SHP77 (cell line): ENCODE results near the gene CLRN2.
"Not testable (repeated sequence)": the region's sequence is repeated elsewhere in the genome, so short reads cannot be mapped to it uniquely, and the experiment has no call there.

ENCODE experiments used
- DNase-seq, 2 experiments: peaks; one replicate each; lab custom pipeline; 2025; lab: John Stamatoyannopoulos, UW

Gene CLRN2

GRCh38 chr4:17504081-17504480 lies 10.9 kb upstream of the CLRN2 start:
- DNase-seq = no peak

- DNase-seq = no peak
Measured at GRCh38 chr4:17510582-17510981, 4.4 kb upstream of the CLRN2 start.

- no peak for DNase-seq
Measured at GRCh38 chr4:17511051-17511450, 3.9 kb upstream of the CLRN2 start.

- no peak for DNase-seq
Measured at GRCh38 chr4:17511509-17511949, 3.4 kb upstream of the CLRN2 start.

GRCh38 chr4:17511950-17512795 lies 2.8 kb upstream of the CLRN2 start, which contains the start of gene QDPR:
Gene QDPR, minus strand, starts transcription at chr4:17512090. Its CDS starts 36 bp downstream, at chr4:17512054.
- peak; percentile 26 to 63 for DNase-seq

- no peak for DNase-seq
Measured at GRCh38 chr4:17512973-17513665, 1.8 kb upstream of the CLRN2 start.

GRCh38 chr4:17515445-17516407 lies 761 bp downstream of the CLRN2 start:
- DNase-seq = no peak

- no peak for DNase-seq
Measured at GRCh38 chr4:17516980-17517379, 2.0 kb downstream of the CLRN2 start.

- no peak for DNase-seq
Measured at GRCh38 chr4:17517664-17518063, 2.7 kb downstream of the CLRN2 start.

GRCh38 chr4:17521595-17521994 lies 6.6 kb downstream of the CLRN2 start:
- no peak for DNase-seq

GRCh38 chr4:17523662-17524061 lies 8.7 kb downstream of the CLRN2 start:
- no peak for DNase-seq

- no peak for DNase-seq
Measured at GRCh38 chr4:17526695-17527477, 11.9 kb downstream of the CLRN2 start.

GRCh38 chr4:17528551-17529165 lies 13.7 kb downstream of the CLRN2 start:
- DNase-seq = no peak

GRCh38 chr4:17531538-17532285 lies 16.7 kb downstream of the CLRN2 start:
- DNase-seq = no peak

- DNase-seq = no peak
Measured at GRCh38 chr4:17534705-17535104, 19.7 kb downstream of the CLRN2 start.

- no peak for DNase-seq
Measured at GRCh38 chr4:17535242-17535641, 20.3 kb downstream of the CLRN2 start.

GRCh38 chr4:17535906-17536305 lies 20.9 kb downstream of the CLRN2 start:
- no peak for DNase-seq

GRCh38 chr4:17537060-17537459 lies 22.1 kb downstream of the CLRN2 start:
- DNase-seq = not testable (repeated sequence)

GRCh38 chr4:17544205-17544604 lies 29.2 kb downstream of the CLRN2 start:
- peak; percentile 43 to 58 for DNase-seq

- peak in 1 of 2 experiments; percentile 13 for DNase-seq
Measured at GRCh38 chr4:17544831-17545234, 29.9 kb downstream of the CLRN2 start.
